Astrocyte (in vitro differentiated cells and primary cell): ENCODE data around the gene CTNNA2. TPM values are rescaled to one million over a fixed set of nuclear protein-coding genes. Genes with fewer than 3 reads are reported as not detected.

Experiments
- DNase-seq: peaks from one replicate; pipeline ENCODE4 v3.0.0-alpha.2; 2010; ENCODE audit warnings: low read depth
- FAIRE-seq: peaks from 2 replicates; lab custom pipeline; 2011; peaks lifted over from hg19 to GRCh38; lab: Jason Lieb, UNC
- H2AFZ ChIP-seq: 2 replicates; pipeline ENCODE4 v1.6.0; 2012; ENCODE audit warnings: low read depth, low read length, inconsistent platforms
- H3K27ac ChIP-seq: 2 replicates; pipeline ENCODE4 v1.5.1; 2011; ENCODE audit warnings: low read depth, low read length, inconsistent platforms
- H3K27me3 ChIP-seq: 2 replicates; pipeline ENCODE4 v1.6.0; 2011; ENCODE audit warnings: low read length, inconsistent platforms; ENCODE audit not compliant: insufficient read depth
- H3K36me3 ChIP-seq: 2 replicates; pipeline ENCODE4 v1.5.1; 2011; ENCODE audit warnings: low read length, inconsistent platforms; ENCODE audit not compliant: insufficient read depth
- H3K4me1 ChIP-seq: 2 replicates; pipeline ENCODE4 v1.5.1; 2011; ENCODE audit warnings: low read length, inconsistent platforms; ENCODE audit not compliant: insufficient read depth
- H3K4me2 ChIP-seq: 2 replicates; pipeline ENCODE4 v1.6.0; 2012; ENCODE audit warnings: low read length, inconsistent platforms
- H3K4me3 ChIP-seq: 2 replicates; pipeline ENCODE4 v1.5.1; 2011; ENCODE audit warnings: low read depth, mild to moderate bottlenecking, low read length, inconsistent platforms; ENCODE audit not compliant: insufficient read depth
- H3K79me2 ChIP-seq: 2 replicates; pipeline ENCODE4 v1.6.0; 2012; ENCODE audit warnings: mild to moderate bottlenecking, low read length, inconsistent platforms; ENCODE audit not compliant: insufficient read depth
- H3K9ac ChIP-seq: 2 replicates; pipeline ENCODE4 v1.6.0; 2012; ENCODE audit warnings: mild to moderate bottlenecking, low read length, inconsistent platforms
- H3K9me3 ChIP-seq: 2 replicates; pipeline ENCODE4 v1.5.1; 2012; ENCODE audit warnings: low read depth, mild to moderate bottlenecking, low read length, inconsistent platforms; ENCODE audit not compliant: insufficient read depth
- H4K20me1 ChIP-seq: 2 replicates; pipeline ENCODE4 v1.6.0; 2012; ENCODE audit warnings: low read length, inconsistent platforms; ENCODE audit not compliant: insufficient read depth
- H3K27ac Mint-ChIP-seq: one replicate; pipeline ENCODE4 v1.8.0; 2021; ENCODE audit warnings: mild to moderate bottlenecking, mixed read lengths; ENCODE audit not compliant: unreplicated experiment
- H3K27me3 Mint-ChIP-seq: one replicate; pipeline ENCODE4 v1.8.0; 2021; ENCODE audit warnings: low read depth, mixed read lengths; ENCODE audit not compliant: unreplicated experiment
- H3K36me3 Mint-ChIP-seq: one replicate; pipeline ENCODE4 v1.8.0; 2021; ENCODE audit warnings: low read depth, mixed read lengths; ENCODE audit not compliant: unreplicated experiment
- H3K4me1 Mint-ChIP-seq: one replicate; pipeline ENCODE4 v1.8.0; 2021; ENCODE audit warnings: low read depth, mixed read lengths; ENCODE audit not compliant: unreplicated experiment
- H3K4me3 Mint-ChIP-seq: one replicate; pipeline ENCODE4 v1.8.0; 2021; ENCODE audit warnings: mild to moderate bottlenecking, moderate library complexity, mixed read lengths; ENCODE audit not compliant: unreplicated experiment
- H3K9me3 Mint-ChIP-seq: one replicate; pipeline ENCODE4 v1.8.0; 2021; ENCODE audit warnings: mild to moderate bottlenecking, mixed read lengths; ENCODE audit not compliant: unreplicated experiment
- CTCF ChIP-seq: IDR thresholded peaks from 2 replicates; pipeline ENCODE4 v1.5.1; 2011; ENCODE audit warnings: low read depth, mild to moderate bottlenecking, inconsistent platforms, low read length, moderate library complexity; ENCODE audit not compliant: insufficient read depth
- EZH2 ChIP-seq: IDR thresholded peaks from 2 replicates; pipeline ENCODE4 v1.6.1; 2012; ENCODE audit warnings: mild to moderate bottlenecking, low read length, inconsistent platforms; ENCODE audit not compliant: insufficient read depth
- total RNA-seq: library from RNA; stranded (reverse); gene quantifications from 2 replicates; pipeline ENCODE4 v1.2.1, GENCODE V29; 2021

Gene CTNNA2
- total RNA-seq, 1 donor from 2014 or later, result 3.9 TPM

DNA sequence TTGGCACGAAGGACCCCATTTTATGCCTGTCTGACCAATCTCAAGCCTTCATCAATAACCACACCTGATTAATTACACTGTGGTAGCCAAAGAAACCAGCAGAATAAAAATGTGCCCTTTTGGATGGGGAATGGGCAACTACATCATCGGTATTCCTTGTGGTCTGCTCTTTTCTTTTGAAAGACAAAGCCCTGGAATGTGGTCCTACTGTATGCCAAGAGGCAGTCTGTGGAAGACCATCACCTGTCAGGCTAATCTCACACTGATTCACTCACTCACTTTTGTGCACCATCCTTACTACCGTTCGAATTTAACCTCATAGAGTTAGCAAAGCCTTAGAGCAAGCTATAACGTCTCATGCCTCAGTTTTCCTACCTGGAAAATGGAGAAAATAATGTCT, 1066.9 kb downstream of the CTNNA2 start:
- H3K36me3 Mint-ChIP-seq, result no peaks in the 10 kb centered on the region
- Histone ChIP-seq H3K36me3 (no peaks in the 10 kb centered on the region), H3K4me3 (no peak overlapping the region), H3K9me3 (no peaks in the 10 kb centered on the region), H3K79me2 (no peaks in the 10 kb centered on the region), H3K9ac (no peak overlapping the region), H3K4me2 (no peak overlapping the region), H4K20me1 (no peaks in the 10 kb centered on the region), H3K27ac (no peak overlapping the region), H2AFZ (no peak overlapping the region), H3K27me3 (no peaks in the 10 kb centered on the region), H3K4me1 (no peaks in the 10 kb centered on the region)
- H3K4me1 Mint-ChIP-seq, result no peaks in the 10 kb centered on the region
- FAIRE-seq (no peak), DNase-seq (no peak)
- no peak overlapping the region for H3K27ac Mint-ChIP-seq
- no peaks in the 10 kb centered on the region for H3K9me3 Mint-ChIP-seq
- TF ChIP-seq CTCF (no peak), EZH2 (no peak)
- H3K27me3 Mint-ChIP-seq, result no peaks in the 10 kb centered on the region
- no peak overlapping the region for H3K4me3 Mint-ChIP-seq

- no peak for DNase-seq
- H3K27me3 ChIP-seq, result no peaks in the 10 kb centered on the region
- H3K36me3 ChIP-seq, result no peaks in the 10 kb centered on the region
- no peaks in the 10 kb centered on the region for H3K79me2 ChIP-seq
- no peak for FAIRE-seq
- Mint-ChIP-seq H3K9me3 (no peaks in the 10 kb centered on the region), H3K27me3 (no peaks in the 10 kb centered on the region), H3K27ac (no peak overlapping the region), H3K4me1 (peaks cover 2% of the 10 kb centered on the region), H3K4me3 (no peak overlapping the region), H3K36me3 (no peaks in the 10 kb centered on the region)
- no peak overlapping the region for H3K9ac ChIP-seq
- no peak overlapping the region for H3K27ac ChIP-seq
- no peak overlapping the region for H3K4me2 ChIP-seq
- no peaks in the 10 kb centered on the region for H4K20me1 ChIP-seq
- no peaks in the 10 kb centered on the region for H3K9me3 ChIP-seq
- no peaks in the 10 kb centered on the region for H3K4me1 ChIP-seq
- H2AFZ ChIP-seq, result no peak overlapping the region
- H3K4me3 ChIP-seq, result no peak overlapping the region
- TF ChIP-seq CTCF, result no peak
- TF ChIP-seq EZH2, result no peak
These were observed 1078.4 kb downstream of the CTNNA2 start for GRCh38 chr2:80591233-80591632.

DNA sequence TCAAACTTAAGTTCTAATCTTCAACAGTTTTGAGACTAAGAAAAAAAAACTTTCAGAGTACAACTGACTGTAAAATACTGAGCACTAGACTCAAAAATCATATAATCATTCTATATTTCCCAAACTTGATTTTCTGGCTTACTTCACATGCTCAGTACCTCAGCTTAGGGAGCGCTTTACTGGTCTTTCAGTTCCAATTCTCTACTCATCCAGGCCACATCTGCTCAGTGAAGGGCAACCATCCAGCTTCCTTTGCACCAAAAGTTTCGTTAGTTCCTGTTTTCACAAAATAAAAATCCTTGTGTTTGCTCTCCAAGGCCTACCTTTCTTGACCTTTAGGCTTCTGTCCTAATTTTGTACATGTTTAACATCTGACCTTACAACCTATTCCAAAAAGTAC, 1079.3 kb downstream of the CTNNA2 start:
- no peaks in the 10 kb centered on the region for H3K36me3 ChIP-seq
- no peaks in the 10 kb centered on the region for H3K4me1 ChIP-seq
- no peak for DNase-seq
- no peaks in the 10 kb centered on the region for H3K9me3 ChIP-seq
- no peak overlapping the region for H3K27ac Mint-ChIP-seq
- H3K4me2 ChIP-seq, result no peak overlapping the region
- no peaks in the 10 kb centered on the region for H4K20me1 ChIP-seq
- peaks cover 5% of the 10 kb centered on the region for H3K9me3 Mint-ChIP-seq
- no peaks in the 10 kb centered on the region for H3K27me3 ChIP-seq
- H3K4me3 ChIP-seq, result no peak overlapping the region
- H3K9ac ChIP-seq, result no peak overlapping the region
- no peaks in the 10 kb centered on the region for H3K27me3 Mint-ChIP-seq
- TF ChIP-seq EZH2 (no peak), CTCF (no peak)
- peaks cover 2% of the 10 kb centered on the region for H3K4me1 Mint-ChIP-seq
- H3K36me3 Mint-ChIP-seq, result no peaks in the 10 kb centered on the region
- H3K79me2 ChIP-seq, result no peaks in the 10 kb centered on the region
- H3K4me3 Mint-ChIP-seq, result no peak overlapping the region
- no peak overlapping the region for H3K27ac ChIP-seq
- no peak overlapping the region for H2AFZ ChIP-seq
- no peak for FAIRE-seq
